HuH-7 (cell line): ENCODE data around the gene ANXA2.
A peak's percentile ranks its signal among the peaks of the same experiment; 100 is the strongest.
"Not testable (repeated sequence)": the region's sequence is repeated elsewhere in the genome, so short reads cannot be mapped to it uniquely, and the experiment has no call there.

Experiments used
- DNase-seq: peaks from one replicate; pipeline ENCODE4 v3.0.0; 2011; ENCODE audit warnings: low spot score

The ANXA2 gene

GRCh38 chr15:60397772-60398445, at the start of gene ANXA2:
Gene ANXA2 (minus strand): TSS chr15:60397986. CDS start chr15:60386075, 11,911 bp downstream.
- peak; percentile 88 for DNase-seq

GRCh38 chr15:60444289-60444912, 46.6 kb upstream of the ANXA2 start:
- peak; percentile 10 for DNase-seq

- no peak for DNase-seq
These were observed 45.0 kb upstream of the ANXA2 start for GRCh38 chr15:60442763-60443162.

- DNase-seq = no peak
These were observed 44.4 kb upstream of the ANXA2 start for GRCh38 chr15:60442031-60442650.

- DNase-seq = no peak
These were observed 43.5 kb upstream of the ANXA2 start for GRCh38 chr15:60441331-60441730.

GRCh38 chr15:60438646-60439045, 40.9 kb upstream of the ANXA2 start:
- no peak for DNase-seq

GRCh38 chr15:60428935-60429334, 31.1 kb upstream of the ANXA2 start:
- no peak for DNase-seq

- DNase-seq = no peak
These were observed 29.2 kb upstream of the ANXA2 start for GRCh38 chr15:60426870-60427508.

GRCh38 chr15:60425461-60425860, 27.7 kb upstream of the ANXA2 start:
- DNase-seq = no peak

- DNase-seq = no peak
These were observed 26.2 kb upstream of the ANXA2 start for GRCh38 chr15:60424006-60424405.

GRCh38 chr15:60423537-60423936, 25.8 kb upstream of the ANXA2 start:
- DNase-seq = no peak

- no peak for DNase-seq
These were observed 23.8 kb upstream of the ANXA2 start for GRCh38 chr15:60421544-60421943.

- DNase-seq = no peak
These were observed 22.5 kb upstream of the ANXA2 start for GRCh38 chr15:60420203-60420716.

GRCh38 chr15:60419753-60420152, 22.0 kb upstream of the ANXA2 start:
- DNase-seq = no peak

GRCh38 chr15:60418096-60418495, 20.3 kb upstream of the ANXA2 start:
- no peak for DNase-seq

GRCh38 chr15:60417112-60417511, 19.3 kb upstream of the ANXA2 start:
- no peak for DNase-seq

- DNase-seq = no peak
These were observed 18.7 kb upstream of the ANXA2 start for GRCh38 chr15:60416484-60416883.

- DNase-seq = no peak
These were observed 16.4 kb upstream of the ANXA2 start for GRCh38 chr15:60414016-60414682.

- no peak for DNase-seq
These were observed 15.5 kb upstream of the ANXA2 start for GRCh38 chr15:60413231-60413824.

GRCh38 chr15:60412807-60413206, 15.0 kb upstream of the ANXA2 start:
- not testable (repeated sequence) for DNase-seq

GRCh38 chr15:60411774-60412425, 14.1 kb upstream of the ANXA2 start:
- no peak for DNase-seq
